Measurements from ENCODE around the gene UNK. TPM values are rescaled to one million over a fixed set of nuclear protein-coding genes. Genes with fewer than 3 reads are reported as not detected.

The UNK gene
- total and polyA plus RNA-seq, 2 of the 13 experiments (the other 11 are each of a cell fraction or from before 2014, with no cell fraction given), result 31.6 to 33.0 TPM

DNA sequence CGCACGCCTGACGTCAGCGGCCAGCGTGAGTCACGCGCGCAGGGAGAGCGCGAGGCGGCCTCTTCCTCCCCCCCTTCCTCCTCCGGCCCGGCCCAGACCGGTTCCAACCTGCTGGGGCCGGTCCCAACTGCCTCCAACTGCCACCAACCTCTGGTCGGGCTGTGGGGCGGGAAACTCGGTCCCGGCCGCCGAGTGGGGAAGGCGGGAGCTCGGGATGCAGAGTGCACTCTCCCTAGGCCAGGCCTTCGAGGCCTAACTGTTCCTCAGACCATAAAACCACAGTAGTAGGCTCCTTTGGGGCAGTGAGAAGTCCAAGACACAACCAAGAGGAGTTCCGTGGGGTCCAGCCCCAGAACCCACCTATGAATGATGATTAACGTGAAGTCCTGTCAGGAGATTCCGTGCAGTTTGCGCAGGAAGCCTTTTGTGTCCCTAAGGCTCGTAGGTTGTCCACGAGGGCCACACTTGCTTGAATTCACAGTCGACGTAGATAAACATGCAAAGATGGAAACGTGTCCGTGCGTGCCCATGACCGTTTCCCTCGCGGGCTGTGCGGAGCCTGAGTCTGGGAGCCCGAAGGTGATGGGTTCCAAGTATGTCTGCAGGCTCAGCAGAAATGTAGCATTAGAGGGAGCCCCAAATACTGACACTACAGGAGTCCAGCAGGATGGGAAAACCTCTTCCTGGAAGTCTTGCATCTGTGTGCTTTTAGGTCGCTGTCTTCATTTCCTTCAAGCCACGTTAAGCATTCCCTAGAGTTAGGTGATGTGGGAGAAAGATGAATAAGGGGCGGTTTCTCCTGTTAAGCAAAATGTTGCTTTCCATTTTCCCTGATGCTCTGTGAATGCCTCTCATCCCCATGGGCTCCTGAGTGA is 647 bp downstream of the UNK start (continued):
- TF ChIP-seq RBFOX2 (IDR thresholded peaks at IDR 0.05; ENCODE audit: low read depth, low read length) (peak; percentile 93), SNAI1 (CRISPR knock-in tag; IDR thresholded peaks at IDR 0.05; ENCODE audit: borderline replicate concordance) (peak; percentile 56; the same call in 1 of the 2 replicates), KLF11 (CRISPR knock-in tag; IDR thresholded peaks at IDR 0.05) (peak; percentile 66; the same call in 1 of the 2 replicates), ZNF577 (CRISPR knock-in tag; IDR thresholded peaks at IDR 0.05; ENCODE audit: borderline replicate concordance, low read depth) (no peak), YEATS2 (CRISPR knock-in tag; IDR thresholded peaks at IDR 0.05; ENCODE audit: borderline replicate concordance) (peak; percentile 90), MBD4 (IDR thresholded peaks at IDR 0.05; ENCODE audit: borderline replicate concordance, low read length) (no peak), PHF8 (CRISPR knock-in tag; IDR thresholded peaks at IDR 0.05) (peak; percentile 96), FOXO1 (CRISPR knock-in tag; IDR thresholded peaks at IDR 0.05) (peak; percentile 51; the same call in 1 of the 2 replicates), ZSCAN21 (CRISPR knock-in tag; IDR thresholded peaks at IDR 0.05; ENCODE audit: borderline replicate concordance) (no peak; the same call in 1 of the 2 replicates), BRD4 (CRISPR knock-in tag; IDR thresholded peaks at IDR 0.05) (peak; percentile 58; the same call in 1 of the 2 replicates), ZSCAN22 (CRISPR knock-in tag; IDR thresholded peaks at IDR 0.05) (no peak), PCBP1 (IDR thresholded peaks at IDR 0.05; ENCODE audit: borderline replicate concordance, low read depth, low read length) (0 out of 2 replicates have a peak, but pooled peaks have one; percentile 51), SALL2 (CRISPR knock-in tag; IDR thresholded peaks at IDR 0.05) (no peak; the same call in 1 of the 2 replicates), RARG (CRISPR knock-in tag; IDR thresholded peaks at IDR 0.05; ENCODE audit: low read depth) (no peak; the same call in 1 of the 2 replicates)
- TF ChIP-seq, protein P1, sequence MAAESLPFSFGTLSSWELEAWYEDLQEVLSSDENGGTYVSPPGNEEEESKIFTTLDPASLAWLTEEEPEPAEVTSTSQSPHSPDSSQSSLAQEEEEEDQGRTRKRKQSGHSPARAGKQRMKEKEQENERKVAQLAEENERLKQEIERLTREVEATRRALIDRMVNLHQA (CRISPR knock-in tag; IDR thresholded peaks at IDR 0.05), result peak; percentile 78; the same call in 1 of the 2 replicates
- TF ChIP-seq, protein P2, sequence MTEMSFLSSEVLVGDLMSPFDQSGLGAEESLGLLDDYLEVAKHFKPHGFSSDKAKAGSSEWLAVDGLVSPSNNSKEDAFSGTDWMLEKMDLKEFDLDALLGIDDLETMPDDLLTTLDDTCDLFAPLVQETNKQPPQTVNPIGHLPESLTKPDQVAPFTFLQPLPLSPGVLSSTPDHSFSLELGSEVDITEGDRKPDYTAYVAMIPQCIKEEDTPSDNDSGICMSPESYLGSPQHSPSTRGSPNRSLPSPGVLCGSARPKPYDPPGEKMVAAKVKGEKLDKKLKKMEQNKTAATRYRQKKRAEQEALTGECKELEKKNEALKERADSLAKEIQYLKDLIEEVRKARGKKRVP (CRISPR knock-in tag; IDR thresholded peaks at IDR 0.05), result peak in 1 of 2 experiments; percentile 59; a peak in 2 of 4 replicates
- TF ChIP-seq, protein P3, sequence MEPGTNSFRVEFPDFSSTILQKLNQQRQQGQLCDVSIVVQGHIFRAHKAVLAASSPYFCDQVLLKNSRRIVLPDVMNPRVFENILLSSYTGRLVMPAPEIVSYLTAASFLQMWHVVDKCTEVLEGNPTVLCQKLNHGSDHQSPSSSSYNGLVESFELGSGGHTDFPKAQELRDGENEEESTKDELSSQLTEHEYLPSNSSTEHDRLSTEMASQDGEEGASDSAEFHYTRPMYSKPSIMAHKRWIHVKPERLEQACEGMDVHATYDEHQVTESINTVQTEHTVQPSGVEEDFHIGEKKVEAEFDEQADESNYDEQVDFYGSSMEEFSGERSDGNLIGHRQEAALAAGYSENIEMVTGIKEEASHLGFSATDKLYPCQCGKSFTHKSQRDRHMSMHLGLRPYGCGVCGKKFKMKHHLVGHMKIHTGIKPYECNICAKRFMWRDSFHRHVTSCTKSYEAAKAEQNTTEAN (CRISPR knock-in tag; conservative IDR thresholded peaks at IDR 0.05), result peak; percentile 40; the same call in 1 of the 2 replicates
- TF ChIP-seq, protein P4, sequence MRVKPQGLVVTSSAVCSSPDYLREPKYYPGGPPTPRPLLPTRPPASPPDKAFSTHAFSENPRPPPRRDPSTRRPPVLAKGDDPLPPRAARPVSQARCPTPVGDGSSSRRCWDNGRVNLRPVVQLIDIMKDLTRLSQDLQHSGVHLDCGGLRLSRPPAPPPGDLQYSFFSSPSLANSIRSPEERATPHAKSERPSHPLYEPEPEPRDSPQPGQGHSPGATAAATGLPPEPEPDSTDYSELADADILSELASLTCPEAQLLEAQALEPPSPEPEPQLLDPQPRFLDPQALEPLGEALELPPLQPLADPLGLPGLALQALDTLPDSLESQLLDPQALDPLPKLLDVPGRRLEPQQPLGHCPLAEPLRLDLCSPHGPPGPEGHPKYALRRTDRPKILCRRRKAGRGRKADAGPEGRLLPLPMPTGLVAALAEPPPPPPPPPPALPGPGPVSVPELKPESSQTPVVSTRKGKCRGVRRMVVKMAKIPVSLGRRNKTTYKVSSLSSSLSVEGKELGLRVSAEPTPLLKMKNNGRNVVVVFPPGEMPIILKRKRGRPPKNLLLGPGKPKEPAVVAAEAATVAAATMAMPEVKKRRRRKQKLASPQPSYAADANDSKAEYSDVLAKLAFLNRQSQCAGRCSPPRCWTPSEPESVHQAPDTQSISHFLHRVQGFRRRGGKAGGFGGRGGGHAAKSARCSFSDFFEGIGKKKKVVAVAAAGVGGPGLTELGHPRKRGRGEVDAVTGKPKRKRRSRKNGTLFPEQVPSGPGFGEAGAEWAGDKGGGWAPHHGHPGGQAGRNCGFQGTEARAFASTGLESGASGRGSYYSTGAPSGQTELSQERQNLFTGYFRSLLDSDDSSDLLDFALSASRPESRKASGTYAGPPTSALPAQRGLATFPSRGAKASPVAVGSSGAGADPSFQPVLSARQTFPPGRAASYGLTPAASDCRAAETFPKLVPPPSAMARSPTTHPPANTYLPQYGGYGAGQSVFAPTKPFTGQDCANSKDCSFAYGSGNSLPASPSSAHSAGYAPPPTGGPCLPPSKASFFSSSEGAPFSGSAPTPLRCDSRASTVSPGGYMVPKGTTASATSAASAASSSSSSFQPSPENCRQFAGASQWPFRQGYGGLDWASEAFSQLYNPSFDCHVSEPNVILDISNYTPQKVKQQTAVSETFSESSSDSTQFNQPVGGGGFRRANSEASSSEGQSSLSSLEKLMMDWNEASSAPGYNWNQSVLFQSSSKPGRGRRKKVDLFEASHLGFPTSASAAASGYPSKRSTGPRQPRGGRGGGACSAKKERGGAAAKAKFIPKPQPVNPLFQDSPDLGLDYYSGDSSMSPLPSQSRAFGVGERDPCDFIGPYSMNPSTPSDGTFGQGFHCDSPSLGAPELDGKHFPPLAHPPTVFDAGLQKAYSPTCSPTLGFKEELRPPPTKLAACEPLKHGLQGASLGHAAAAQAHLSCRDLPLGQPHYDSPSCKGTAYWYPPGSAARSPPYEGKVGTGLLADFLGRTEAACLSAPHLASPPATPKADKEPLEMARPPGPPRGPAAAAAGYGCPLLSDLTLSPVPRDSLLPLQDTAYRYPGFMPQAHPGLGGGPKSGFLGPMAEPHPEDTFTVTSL (CRISPR knock-in tag; IDR thresholded peaks at IDR 0.05; ENCODE audit: borderline replicate concordance), result peak; percentile 52; the same call in 1 of the 2 replicates
- TF ChIP-seq, protein P5, sequence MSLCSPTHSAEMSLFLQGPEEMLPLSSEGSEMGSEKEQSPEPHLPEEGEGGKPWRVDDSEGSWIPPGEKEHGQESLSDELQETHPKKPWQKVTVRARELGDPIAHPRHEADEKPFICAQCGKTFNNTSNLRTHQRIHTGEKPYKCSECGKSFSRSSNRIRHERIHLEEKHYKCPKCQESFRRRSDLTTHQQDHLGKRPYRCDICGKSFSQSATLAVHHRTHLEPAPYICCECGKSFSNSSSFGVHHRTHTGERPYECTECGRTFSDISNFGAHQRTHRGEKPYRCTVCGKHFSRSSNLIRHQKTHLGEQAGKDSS (CRISPR knock-in tag; IDR thresholded peaks at IDR 0.05; ENCODE audit: borderline replicate concordance, low read depth), result peak; percentile 57

All from HepG2 (cell line).